Astrocyte of the spinal cord (primary cell): ENCODE results near the gene TMIE.

ENCODE experiments used
- DNase-seq: peaks from one replicate; pipeline ENCODE4 v3.0.0; 2011; ENCODE audit warnings: low read depth, low spot score
- H3K4me3 ChIP-seq: 2 replicates; pipeline ENCODE4 v1.5.1; 2011; ENCODE audit warnings: low read depth, mild to moderate bottlenecking, low read length, moderate library complexity
- CTCF ChIP-seq: IDR thresholded peaks from 2 replicates; pipeline ENCODE4 v1.5.1; 2012; ENCODE audit warnings: low read depth, mild to moderate bottlenecking, low read length, inconsistent platforms
- in situ Hi-C: cut with HindIII; loops from 2 replicates; pipeline ENCODE4 v1.10.0; 2017; ENCODE audit warnings: low sequenced_read_pairs

TMIE gene, protein sequence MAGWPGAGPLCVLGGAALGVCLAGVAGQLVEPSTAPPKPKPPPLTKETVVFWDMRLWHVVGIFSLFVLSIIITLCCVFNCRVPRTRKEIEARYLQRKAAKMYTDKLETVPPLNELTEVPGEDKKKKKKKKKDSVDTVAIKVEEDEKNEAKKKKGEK

DNA sequence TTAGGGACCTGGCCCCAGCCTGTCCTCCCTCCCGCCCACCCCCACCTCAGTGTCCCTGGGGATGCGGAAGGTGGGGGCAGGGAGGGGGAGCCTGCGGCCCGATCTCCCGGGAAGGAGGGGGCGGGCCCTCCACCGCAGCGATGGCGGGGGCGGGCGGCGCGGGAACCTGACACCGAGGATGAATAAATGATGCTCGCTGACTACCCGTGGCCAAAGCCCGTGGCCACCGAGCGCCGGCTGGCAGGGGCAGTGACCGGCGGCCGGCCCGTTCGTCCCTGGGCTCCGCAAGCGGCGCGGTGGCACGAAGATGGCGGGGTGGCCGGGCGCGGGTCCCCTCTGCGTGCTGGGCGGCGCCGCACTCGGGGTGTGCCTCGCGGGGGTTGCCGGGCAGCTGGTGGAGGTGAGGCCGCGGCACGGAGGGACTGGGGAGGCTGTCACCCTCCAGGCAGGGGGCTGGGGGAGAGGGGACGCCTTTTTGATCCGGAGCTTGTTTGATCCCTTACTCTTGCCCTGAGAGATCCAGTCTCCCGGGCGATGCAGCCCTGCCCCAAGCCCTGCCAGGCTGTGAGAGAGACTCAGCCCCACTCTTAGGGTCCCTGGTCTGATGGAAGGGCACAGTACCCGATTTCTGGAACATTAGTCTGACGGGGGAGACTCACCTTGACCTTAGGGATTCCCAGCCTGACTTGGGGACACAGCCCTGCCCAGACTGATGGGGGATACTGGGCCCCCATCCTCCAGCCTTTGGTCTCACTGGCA is at the start of gene TMIE:
Gene TMIE, plus strand, starts transcription at position 212 of the 759 bp plus-strand sequence. Its CDS starts 96 bp downstream, at position 308.
- no peak for DNase-seq
- no peak for TF ChIP-seq CTCF
- in situ Hi-C loops, result no loop called here
- H3K4me3 ChIP-seq, result no peak within 1 kb of the TSS

- TF ChIP-seq CTCF, result no peak
- no peak overlapping the region for H3K4me3 ChIP-seq
- no peak for DNase-seq
- in situ Hi-C loops, result no loop called here
These were observed 45.9 kb upstream of the TMIE start for GRCh38 chr3:46655271-46655670.

- no peak for TF ChIP-seq CTCF
- DNase-seq, result no peak
- no peak overlapping the region for H3K4me3 ChIP-seq
- in situ Hi-C loops, result no loop called here
These were observed 44.2 kb upstream of the TMIE start for GRCh38 chr3:46656778-46657556.

GRCh38 chr3:46659285-46659684 is 41.9 kb upstream of the TMIE start:
- no peak for TF ChIP-seq CTCF

DNA sequence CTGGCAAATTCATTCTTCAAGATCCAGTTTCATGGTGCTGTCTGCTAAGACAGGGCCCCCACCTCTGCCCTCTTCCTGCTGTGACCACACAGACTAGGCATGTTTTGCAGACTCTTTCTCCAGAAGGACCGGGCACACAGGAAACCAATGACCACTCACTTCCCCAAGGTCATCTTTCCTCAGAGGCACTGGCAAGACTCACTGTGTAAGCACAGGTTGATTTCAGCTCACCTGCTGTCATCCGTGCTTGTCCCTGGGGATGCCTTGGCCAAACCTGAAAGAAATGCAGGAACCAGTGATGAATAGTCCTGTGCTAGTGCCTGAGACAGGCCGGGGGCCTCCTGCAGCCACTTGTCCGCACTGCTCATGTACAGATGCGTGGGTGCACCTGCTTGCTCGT is 41.2 kb upstream of the TMIE start:
- TF ChIP-seq CTCF, result no peak
- in situ Hi-C loops, result no loop called here
- no peak for DNase-seq

More at GRCh38 chr3:46659285-46659684, 41.9 kb upstream of the TMIE start:
- in situ Hi-C loops, result no loop called here
- H3K4me3 ChIP-seq, result no peak overlapping the region
- no peak for DNase-seq

More for the DNA sequence above, 41.2 kb upstream of the TMIE start:
- no peak overlapping the region for H3K4me3 ChIP-seq
